GM08714 (cell line): Measurements from ENCODE around the gene ITSN1.
"Not testable (repeated sequence)": the region's sequence is repeated elsewhere in the genome, so short reads cannot be mapped to it uniquely, and the experiment has no call there.

Source experiments
- H3K4me3 ChIP-seq: fragments of 200-500 bp; sonication (Bioruptor generic); 2 replicates; pipeline ENCODE4 v1.5.1; 2014; ENCODE audit warnings: mild to moderate bottlenecking, low read length, inconsistent platforms
- ZNF274 ChIP-seq: IDR thresholded peaks from 2 replicates; pipeline ENCODE4 v1.6.1; 2012; ENCODE audit warnings: mild to moderate bottlenecking, low read depth, low read length

Gene ITSN1

GRCh38 chr21:33858667-33859372 lies 216.5 kb downstream of the ITSN1 start:
- no peak for TF ChIP-seq ZNF274
- H3K4me3 ChIP-seq, result no peak overlapping the region

- H3K4me3 ChIP-seq, result no peak overlapping the region
- TF ChIP-seq ZNF274, result no peak
Measured at GRCh38 chr21:33859373-33860102, 217.2 kb downstream of the ITSN1 start.

- no peak for TF ChIP-seq ZNF274
- no peak overlapping the region for H3K4me3 ChIP-seq
Measured at GRCh38 chr21:33860332-33860879, 218.1 kb downstream of the ITSN1 start.

- TF ChIP-seq ZNF274, result no peak
- H3K4me3 ChIP-seq, result no peak overlapping the region
Measured at GRCh38 chr21:33861125-33861524, 218.8 kb downstream of the ITSN1 start.

- not testable (repeated sequence) for H3K4me3 ChIP-seq
Measured at GRCh38 chr21:33863191-33863590, 220.9 kb downstream of the ITSN1 start.

GRCh38 chr21:33864150-33864549 lies 221.8 kb downstream of the ITSN1 start:
- no peak overlapping the region for H3K4me3 ChIP-seq
- no peak for TF ChIP-seq ZNF274

GRCh38 chr21:33865176-33865575 lies 222.9 kb downstream of the ITSN1 start:
- TF ChIP-seq ZNF274, result no peak
- no peak overlapping the region for H3K4me3 ChIP-seq

- TF ChIP-seq ZNF274, result no peak
Measured at GRCh38 chr21:33865996-33866575, 223.8 kb downstream of the ITSN1 start.

DNA sequence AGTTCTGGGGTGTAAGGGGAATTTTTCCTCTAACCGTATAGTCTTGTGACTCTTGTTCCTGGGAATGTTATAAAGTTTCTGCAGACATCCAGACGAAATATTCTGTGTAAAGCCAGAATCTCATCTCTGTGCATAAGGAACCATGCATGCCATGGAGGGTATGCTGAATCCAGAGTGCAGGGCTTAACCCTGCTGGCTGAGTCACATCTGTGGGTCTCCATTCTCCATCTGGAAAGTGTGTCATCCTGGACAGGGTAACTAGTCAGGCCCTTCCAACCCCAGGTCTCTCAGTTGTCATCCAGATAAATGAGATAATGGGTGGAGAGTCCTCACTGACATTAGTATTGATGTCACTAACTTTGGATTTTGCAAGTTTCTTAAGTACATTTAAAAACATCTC lies 224.5 kb downstream of the ITSN1 start:
- no peak for TF ChIP-seq ZNF274
- no peak overlapping the region for H3K4me3 ChIP-seq

More at GRCh38 chr21:33865996-33866575, 223.8 kb downstream of the ITSN1 start:
- no peak overlapping the region for H3K4me3 ChIP-seq

DNA sequence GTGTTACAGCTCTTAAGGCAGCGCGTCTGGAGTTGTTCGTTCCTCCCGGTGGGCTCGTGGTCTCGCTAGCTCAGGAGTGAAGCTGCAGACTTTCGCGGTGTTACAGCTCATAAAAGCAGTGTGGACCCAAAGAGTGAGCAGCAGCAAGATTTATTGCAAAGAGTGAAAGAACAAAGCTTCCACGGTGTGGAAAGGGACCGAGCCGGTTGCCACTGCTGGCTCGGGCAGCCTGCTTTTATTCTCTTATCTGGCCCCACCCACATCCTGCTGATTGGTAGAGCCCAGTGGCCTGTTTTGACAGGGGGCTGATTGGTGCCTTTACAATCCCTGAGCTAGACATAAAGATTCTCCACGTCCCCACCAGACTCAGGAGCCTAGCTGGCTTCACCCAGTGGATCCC lies 225.6 kb downstream of the ITSN1 start:
- H3K4me3 ChIP-seq, result not testable (repeated sequence)

DNA sequence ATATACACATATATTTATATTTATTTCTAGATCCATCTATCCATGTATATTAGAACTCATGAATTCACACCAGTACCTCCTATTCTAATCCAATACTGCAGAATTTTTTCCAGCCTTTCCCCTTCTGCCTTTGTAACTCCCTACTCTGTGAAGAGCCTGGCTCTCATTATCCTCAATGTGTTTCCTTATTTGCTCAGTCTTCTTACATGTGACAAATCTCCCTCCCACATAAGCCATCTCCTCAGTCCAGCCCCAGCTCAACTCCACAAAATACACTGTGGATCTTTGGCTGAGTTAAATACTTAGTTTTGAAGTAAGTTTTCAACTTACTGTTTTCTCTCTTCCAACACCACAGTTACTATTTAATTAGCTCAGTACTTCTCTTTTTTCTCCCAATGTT lies 227.6 kb downstream of the ITSN1 start:
- no peak for TF ChIP-seq ZNF274
- H3K4me3 ChIP-seq, result no peak overlapping the region

- H3K4me3 ChIP-seq, result no peak overlapping the region
- no peak for TF ChIP-seq ZNF274
Measured at GRCh38 chr21:33870768-33871167, 228.5 kb downstream of the ITSN1 start.

GRCh38 chr21:33871171-33871570 lies 228.9 kb downstream of the ITSN1 start:
- TF ChIP-seq ZNF274, result no peak
- no peak overlapping the region for H3K4me3 ChIP-seq

GRCh38 chr21:33872881-33873515 lies 230.7 kb downstream of the ITSN1 start:
- no peak for TF ChIP-seq ZNF274

More at GRCh38 chr21:33872881-33873515, 230.7 kb downstream of the ITSN1 start:
- no peak overlapping the region for H3K4me3 ChIP-seq
